HL-60 (cell line): Measurements from ENCODE around the gene TTC28.
"Not testable (repeated sequence)": the region's sequence is repeated elsewhere in the genome, so short reads cannot be mapped to it uniquely, and the experiment has no call there.

Source experiments
- DNase-seq, 2 experiments: peaks; one replicate each; pipeline ENCODE4 v3.0.0-alpha.2; 2010 to 2020; ENCODE audit warnings: low read depth in 1 of 2, low spot score in 1 of 2
- H3K27ac ChIP-seq: fragments of 250-450 bp; sonication (Bioruptor Pico); replicated peaks from 2 replicates; pipeline ENCODE4 v1.5.1; 2020; ENCODE audit warnings: mild to moderate bottlenecking, moderate library complexity
- H3K27me3 ChIP-seq: fragments of 250-450 bp; sonication (Bioruptor Pico); 2 replicates; pipeline ENCODE4 v1.5.1; 2021; ENCODE audit warnings: mild to moderate bottlenecking, moderate library complexity; ENCODE audit not compliant: insufficient read depth, poor library complexity, severe bottlenecking
- H3K4me3 ChIP-seq: replicated peaks from 2 replicates; pipeline ENCODE4 v1.5.1; 2011; ENCODE audit warnings: mild to moderate bottlenecking, control low read depth, low read length; ENCODE audit not compliant: insufficient read depth
- CTCF ChIP-seq: IDR thresholded peaks from one replicate; pipeline ENCODE4 v1.5.1; 2011; ENCODE audit warnings: low read length, control low read depth, inconsistent platforms; ENCODE audit not compliant: insufficient read depth
- GABPA ChIP-seq: IDR thresholded peaks from 2 replicates; pipeline ENCODE4 v1.6.1; 2012; ENCODE audit warnings: low read depth
- POLR2AphosphoS5 ChIP-seq: IDR thresholded peaks from 2 replicates; pipeline ENCODE4 v1.6.1; 2012; ENCODE audit warnings: low read depth
- REST ChIP-seq: IDR thresholded peaks from 2 replicates; pipeline ENCODE4 v1.6.1; 2012; ENCODE audit warnings: low read depth; ENCODE audit not compliant: insufficient replicate concordance
- SPI1 ChIP-seq: IDR thresholded peaks from 2 replicates; pipeline ENCODE4 v1.6.1; 2012; ENCODE audit warnings: low read depth, mild to moderate bottlenecking, borderline replicate concordance

The TTC28 gene

GRCh38 chr22:28620244-28620922 is 59.3 kb downstream of the TTC28 start:
- no peak for DNase-seq
- Histone ChIP-seq H3K27ac (no peak overlapping the region), H3K27me3 (no peaks in the 10 kb centered on the region), H3K4me3 (no peak overlapping the region)
- TF ChIP-seq GABPA = no peak
- no peak for TF ChIP-seq REST
- no peak for TF ChIP-seq POLR2AphosphoS5
- no peak for TF ChIP-seq SPI1

GRCh38 chr22:28619236-28619635 is 60.4 kb downstream of the TTC28 start:
- H3K27me3 ChIP-seq = no peaks in the 10 kb centered on the region
- H3K27ac ChIP-seq = no peak overlapping the region
- DNase-seq = no peak
- no peak overlapping the region for H3K4me3 ChIP-seq
- TF ChIP-seq SPI1 = no peak

- not testable (repeated sequence) for H3K4me3 ChIP-seq, H3K27ac ChIP-seq, H3K27me3 ChIP-seq, DNase-seq
These were observed 64.2 kb downstream of the TTC28 start for GRCh38 chr22:28615423-28615822.

GRCh38 chr22:28609921-28610320 is 69.7 kb downstream of the TTC28 start:
- H3K4me3 ChIP-seq = no peak overlapping the region
- no peak overlapping the region for H3K27ac ChIP-seq
- no peak for DNase-seq
- H3K27me3 ChIP-seq = peaks cover 5% of the 10 kb centered on the region
- TF ChIP-seq GABPA = no peak
- TF ChIP-seq CTCF = no peak
- TF ChIP-seq REST = no peak

- no peak overlapping the region for H3K27ac ChIP-seq
These were observed 71.1 kb downstream of the TTC28 start for GRCh38 chr22:28608546-28608945.

More at GRCh38 chr22:28608546-28608945, 71.1 kb downstream of the TTC28 start:
- peaks cover 5% of the 10 kb centered on the region for H3K27me3 ChIP-seq
- TF ChIP-seq SPI1 = no peak
- TF ChIP-seq POLR2AphosphoS5 = no peak
- TF ChIP-seq REST = no peak
- no peak for TF ChIP-seq GABPA
- TF ChIP-seq CTCF = no peak
- H3K4me3 ChIP-seq = no peak overlapping the region
- no peak for DNase-seq
